Spleen (tissue), 7 donors: ENCODE data around the gene MARK3.

ENCODE experiments used
- POLR2AphosphoS5 ChIP-seq, 3 donors: sonication (generic); formaldehyde crosslinking; IDR thresholded peaks; one replicate each; pipeline ENCODE4 v1.5.1; 2017; ENCODE audit warnings: antibody characterized with exemption in 3 of 3
- TF ChIP-seq, protein P1 (sequence below), 11 experiments: fragments of 200-600 bp in 7 of 11; fragments of 450-650 bp in 4 of 11; sonication (generic) in 4 of 11; IDR thresholded peaks in 8 of 11; conservative IDR thresholded peaks in 3 of 11; 1 replicate in 7 of 11; 2 replicates in 4 of 11; pipeline versions ENCODE4 v1.4.0 to v1.8.0; 2016 to 2021; ENCODE audit warnings: antibody characterized with exemption in 11 of 11, inconsistent platforms in 4 of 11, mild to moderate bottlenecking in 1 of 11
- donor health status: DM: no; HTN: no; CAD: no; lungs with moderate emphysema.
- donor health status: DM: no; HTN: no; CAD: no.
- donor health status: DM: no; HTN: no; CAD: no.

DNA sequence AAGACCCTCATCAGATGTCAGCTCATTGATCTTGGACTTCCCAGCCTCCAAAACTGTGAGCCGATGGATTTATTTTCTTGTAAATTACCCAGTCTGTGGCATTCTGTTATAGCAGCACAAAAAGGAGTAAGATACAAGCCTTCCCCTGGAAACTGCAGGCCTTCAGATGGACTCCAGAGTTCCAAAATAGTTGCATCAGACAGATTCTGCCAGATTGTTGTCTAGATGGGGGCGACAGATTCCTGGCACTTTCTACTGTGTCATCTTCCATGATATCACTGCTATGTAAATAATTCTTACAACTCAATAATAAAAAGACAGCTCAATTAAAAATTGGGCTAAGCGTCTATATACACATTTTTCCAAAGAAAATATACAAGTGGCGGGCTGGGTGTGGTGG is 17.2 kb upstream of the MARK3 start:
- TF ChIP-seq, protein P1, sequence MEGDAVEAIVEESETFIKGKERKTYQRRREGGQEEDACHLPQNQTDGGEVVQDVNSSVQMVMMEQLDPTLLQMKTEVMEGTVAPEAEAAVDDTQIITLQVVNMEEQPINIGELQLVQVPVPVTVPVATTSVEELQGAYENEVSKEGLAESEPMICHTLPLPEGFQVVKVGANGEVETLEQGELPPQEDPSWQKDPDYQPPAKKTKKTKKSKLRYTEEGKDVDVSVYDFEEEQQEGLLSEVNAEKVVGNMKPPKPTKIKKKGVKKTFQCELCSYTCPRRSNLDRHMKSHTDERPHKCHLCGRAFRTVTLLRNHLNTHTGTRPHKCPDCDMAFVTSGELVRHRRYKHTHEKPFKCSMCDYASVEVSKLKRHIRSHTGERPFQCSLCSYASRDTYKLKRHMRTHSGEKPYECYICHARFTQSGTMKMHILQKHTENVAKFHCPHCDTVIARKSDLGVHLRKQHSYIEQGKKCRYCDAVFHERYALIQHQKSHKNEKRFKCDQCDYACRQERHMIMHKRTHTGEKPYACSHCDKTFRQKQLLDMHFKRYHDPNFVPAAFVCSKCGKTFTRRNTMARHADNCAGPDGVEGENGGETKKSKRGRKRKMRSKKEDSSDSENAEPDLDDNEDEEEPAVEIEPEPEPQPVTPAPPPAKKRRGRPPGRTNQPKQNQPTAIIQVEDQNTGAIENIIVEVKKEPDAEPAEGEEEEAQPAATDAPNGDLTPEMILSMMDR (IDR thresholded peaks at IDR 0.05 in 8 of 11, conservative IDR thresholded peaks at IDR 0.05 in 3 of 11): no peak
- TF ChIP-seq POLR2AphosphoS5 (IDR thresholded peaks at IDR 0.05): no peak
